Measurements from ENCODE around the gene QSOX1.
A peak's percentile ranks its signal among the peaks of the same experiment; 100 is the strongest.
"Not testable (repeated sequence)": the region's sequence is repeated elsewhere in the genome, so short reads cannot be mapped to it uniquely, and the experiment has no call there.

Gene QSOX1, protein sequence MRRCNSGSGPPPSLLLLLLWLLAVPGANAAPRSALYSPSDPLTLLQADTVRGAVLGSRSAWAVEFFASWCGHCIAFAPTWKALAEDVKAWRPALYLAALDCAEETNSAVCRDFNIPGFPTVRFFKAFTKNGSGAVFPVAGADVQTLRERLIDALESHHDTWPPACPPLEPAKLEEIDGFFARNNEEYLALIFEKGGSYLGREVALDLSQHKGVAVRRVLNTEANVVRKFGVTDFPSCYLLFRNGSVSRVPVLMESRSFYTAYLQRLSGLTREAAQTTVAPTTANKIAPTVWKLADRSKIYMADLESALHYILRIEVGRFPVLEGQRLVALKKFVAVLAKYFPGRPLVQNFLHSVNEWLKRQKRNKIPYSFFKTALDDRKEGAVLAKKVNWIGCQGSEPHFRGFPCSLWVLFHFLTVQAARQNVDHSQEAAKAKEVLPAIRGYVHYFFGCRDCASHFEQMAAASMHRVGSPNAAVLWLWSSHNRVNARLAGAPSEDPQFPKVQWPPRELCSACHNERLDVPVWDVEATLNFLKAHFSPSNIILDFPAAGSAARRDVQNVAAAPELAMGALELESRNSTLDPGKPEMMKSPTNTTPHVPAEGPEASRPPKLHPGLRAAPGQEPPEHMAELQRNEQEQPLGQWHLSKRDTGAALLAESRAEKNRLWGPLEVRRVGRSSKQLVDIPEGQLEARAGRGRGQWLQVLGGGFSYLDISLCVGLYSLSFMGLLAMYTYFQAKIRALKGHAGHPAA

DNA sequence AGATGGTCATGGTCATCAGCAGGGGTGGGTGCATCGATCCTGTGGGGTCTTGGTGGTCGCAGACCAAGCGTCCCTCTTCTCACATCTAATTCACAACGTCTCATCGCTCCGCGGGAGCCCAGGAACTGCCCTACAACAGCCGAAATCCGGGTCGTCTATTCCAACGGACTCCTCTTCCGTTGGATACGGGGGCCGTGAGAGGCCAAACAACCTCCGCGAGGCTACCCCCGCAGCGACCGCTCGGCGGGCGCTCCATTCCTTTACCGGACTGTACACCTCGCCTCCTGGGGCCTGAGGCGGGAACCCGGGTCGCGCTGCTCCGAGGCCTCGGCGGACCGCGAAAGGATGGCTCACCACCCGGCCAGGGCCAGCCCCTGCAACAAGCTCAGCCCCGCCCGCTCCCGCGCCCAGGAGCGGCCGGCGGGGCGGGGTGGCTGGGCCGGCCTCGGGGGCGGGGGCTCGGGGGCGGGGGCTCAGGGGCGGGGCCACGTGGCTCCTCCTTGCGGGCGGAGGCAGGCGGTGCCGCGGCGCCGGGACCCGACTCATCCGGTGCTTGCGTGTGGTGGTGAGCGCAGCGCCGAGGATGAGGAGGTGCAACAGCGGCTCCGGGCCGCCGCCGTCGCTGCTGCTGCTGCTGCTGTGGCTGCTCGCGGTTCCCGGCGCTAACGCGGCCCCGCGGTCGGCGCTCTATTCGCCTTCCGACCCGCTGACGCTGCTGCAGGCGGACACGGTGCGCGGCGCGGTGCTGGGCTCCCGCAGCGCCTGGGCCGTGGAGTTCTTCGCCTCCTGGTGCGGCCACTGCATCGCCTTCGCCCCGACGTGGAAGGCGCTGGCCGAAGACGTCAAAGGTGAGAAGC lies at the start of gene QSOX1:
Gene QSOX1 (plus strand): TSS at position 545 of the 857 bp plus-strand sequence. CDS start 39 bp downstream, at position 584.
- peak; percentile 77 for DNase-seq

DNA sequence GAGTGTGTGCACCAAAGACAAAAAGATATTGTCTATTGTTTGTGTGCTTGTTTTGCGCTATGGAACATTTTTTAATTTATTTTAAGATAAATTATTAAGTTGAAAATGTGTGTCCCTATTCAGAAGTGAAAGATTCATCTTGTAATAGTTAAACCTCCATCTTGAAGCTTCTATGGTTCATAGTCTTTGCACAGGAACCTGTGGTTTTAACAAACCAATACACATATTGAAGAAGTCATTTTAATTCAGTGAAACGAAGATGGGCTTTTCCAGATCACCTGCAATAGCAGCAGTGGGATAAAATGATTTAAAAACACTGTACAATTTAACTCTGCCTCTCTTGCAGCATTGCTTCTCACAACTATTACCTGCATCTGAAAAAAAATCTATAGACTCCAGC lies 42.6 kb upstream of the QSOX1 start:
- DNase-seq, result no peak

DNA sequence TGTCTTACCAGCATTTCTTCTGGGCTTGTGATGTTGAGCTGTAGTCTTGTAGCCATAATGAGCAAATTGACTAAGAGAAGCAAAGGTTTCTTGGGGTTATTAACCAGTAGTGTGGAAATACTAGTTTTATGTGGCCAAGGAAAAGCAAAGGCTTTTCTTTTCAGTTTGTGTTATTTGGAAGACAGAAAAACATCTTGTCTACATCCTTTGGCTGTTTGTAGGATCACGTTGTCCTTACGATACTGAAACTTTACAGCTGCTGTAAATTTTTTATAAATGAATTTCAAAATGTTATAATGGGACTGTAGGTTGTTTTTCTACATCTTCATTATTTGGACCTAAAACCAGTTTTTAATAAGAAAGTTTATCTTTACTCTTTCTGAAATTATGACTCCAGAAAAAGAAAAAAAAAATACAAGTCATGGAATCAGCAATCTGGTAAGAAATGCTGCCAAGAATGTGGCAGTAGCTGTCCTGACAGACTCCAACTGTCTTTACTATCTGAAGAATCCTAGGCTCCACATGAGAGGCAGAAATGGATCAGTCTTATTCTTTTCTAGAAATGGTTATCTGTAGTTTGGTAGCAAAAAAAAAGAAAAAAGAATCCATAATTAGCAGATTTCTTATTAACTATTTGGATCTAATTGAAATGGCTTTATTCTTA lies 41.6 kb upstream of the QSOX1 start:
- DNase-seq, result no peak

DNA sequence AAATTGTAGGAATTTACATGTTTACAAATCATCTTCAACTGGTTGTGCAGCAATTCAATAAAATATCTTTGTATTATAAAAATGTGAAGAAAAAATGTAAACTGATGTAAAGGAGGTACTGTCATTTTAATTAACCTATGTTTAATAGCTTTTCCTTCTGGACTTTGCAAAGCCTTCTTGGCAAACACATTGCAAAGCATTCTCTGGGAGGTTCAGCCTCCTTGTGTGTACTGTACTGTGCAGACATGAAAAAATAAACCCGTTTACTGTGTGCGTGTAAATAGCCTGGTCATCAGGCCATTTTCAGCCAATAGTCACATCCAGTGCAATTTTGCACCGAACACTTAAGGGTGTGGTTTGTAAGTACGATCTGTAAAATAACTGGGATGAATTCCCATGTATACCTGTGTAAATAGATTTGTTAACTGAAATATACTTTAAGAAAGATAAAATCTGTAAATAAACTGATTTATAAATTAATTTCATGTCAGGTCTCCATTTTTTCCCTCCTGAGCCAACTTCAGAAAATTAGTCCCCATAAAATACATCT lies 40.2 kb upstream of the QSOX1 start:
- DNase-seq, result no peak

DNA sequence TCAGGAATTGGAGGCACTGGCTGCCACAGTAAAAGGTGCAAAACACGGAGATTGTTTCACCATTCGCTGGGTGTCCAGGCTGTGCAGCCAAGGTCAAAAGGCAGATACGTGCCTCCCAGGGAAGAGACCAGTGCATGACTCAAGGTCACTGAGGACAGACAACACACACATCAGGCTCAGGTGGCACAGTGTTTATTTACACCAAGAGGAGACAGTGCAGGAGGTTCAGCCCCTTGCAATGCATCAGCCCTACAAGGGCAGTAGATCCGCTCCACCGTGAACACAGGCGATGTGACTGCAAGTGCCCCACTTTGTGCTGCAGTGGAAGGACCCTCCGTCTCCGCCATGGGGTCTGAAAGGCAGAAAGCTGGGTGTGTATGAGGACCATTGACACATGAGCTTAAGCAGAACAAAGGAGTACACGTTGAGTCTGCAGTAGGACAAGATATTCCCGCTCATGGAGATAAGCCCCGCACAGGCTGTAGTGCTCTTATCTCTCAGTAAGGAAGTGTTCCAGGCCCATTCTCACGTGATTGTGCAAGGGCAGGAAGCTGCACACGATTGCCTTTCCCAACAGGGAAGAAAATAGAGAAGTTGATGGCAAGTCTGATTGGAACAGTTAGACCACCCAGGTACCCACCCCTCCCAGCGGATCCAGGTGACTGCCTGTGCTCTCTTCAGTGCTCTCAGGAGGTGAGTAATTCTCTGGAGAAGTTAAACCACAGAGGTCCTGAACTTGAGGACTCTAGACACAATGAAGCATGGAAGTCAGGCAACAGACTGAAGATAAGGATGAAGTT lies 37.5 kb upstream of the QSOX1 start:
- no peak for DNase-seq

DNA sequence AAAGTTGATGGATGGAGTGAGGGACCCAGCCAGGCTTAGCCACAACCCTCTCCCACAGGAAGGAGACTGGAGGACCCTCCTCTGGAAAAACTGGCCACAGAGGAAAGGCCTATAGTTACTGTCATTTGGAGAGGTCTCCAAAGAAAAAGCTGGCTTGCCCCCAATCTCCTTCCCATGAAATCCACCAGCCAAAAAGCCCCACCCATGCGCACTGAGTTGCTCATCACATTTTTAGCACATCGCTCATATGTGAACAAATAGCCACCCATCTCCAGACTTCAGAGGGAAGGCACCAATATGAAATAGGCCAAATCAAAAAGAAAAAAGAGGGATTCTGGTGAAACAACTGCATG lies 36.9 kb upstream of the QSOX1 start:
- no peak for DNase-seq

DNA sequence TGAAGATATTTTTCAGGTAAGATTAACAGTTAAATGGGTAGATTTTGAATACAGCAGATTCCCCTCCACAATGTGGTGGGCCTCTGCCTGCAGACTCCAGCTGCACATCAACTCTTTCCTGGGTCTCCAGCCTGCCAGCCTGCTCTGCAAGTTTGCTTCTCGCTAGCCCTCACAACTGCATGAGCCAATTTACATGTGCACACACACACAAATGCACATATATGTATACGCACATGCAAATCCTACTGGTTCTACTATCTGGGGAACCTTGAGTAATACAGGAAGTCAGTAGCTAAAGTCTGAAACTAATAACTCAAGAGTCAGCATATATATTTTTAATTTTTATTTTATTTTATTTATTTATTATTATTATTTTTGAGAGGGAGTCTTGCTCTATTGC lies 34.8 kb upstream of the QSOX1 start:
- no peak for DNase-seq

DNA sequence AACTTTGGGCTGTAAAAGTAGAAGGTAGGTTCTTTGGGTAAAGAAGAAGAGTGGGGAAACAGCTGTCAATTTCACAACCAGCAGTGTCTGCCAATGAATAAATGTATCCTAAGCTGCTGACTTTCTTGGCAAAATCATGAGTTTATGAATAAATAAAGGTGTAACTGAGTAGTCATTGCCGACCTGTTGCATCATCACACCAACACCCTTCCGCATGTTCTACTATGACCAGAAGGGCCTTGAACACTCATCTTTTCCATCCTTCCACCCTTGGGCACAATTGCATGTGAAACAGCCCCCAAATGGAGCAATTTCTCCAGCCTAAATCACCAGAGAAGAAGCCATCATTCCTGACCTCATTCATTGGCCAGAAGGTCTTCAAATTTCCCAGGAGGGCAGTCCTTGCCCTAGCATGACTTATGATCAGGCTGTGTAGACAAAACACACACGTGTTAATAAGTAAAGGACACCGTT lies 31.2 kb upstream of the QSOX1 start:
- DNase-seq, result no peak

DNA sequence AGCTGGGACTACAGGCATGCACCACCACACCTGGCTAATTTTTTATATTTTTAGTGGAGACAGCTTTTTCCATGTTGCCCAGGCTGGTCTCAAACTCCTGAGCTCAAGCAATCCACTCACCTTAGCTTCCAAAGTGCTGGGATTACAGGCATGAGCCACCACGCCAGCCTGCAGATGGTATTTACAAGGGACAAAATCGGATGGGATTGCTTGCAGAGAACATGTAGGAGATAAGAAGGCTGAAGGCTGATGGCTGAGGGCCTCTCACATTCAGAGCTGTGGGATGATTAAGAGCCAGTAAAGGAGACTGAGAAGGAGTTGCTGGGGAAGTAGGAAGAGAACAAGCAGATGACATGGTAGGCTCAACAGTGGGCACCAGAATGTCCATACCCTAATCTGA lies 24.0 kb upstream of the QSOX1 start:
- no peak for DNase-seq

DNA sequence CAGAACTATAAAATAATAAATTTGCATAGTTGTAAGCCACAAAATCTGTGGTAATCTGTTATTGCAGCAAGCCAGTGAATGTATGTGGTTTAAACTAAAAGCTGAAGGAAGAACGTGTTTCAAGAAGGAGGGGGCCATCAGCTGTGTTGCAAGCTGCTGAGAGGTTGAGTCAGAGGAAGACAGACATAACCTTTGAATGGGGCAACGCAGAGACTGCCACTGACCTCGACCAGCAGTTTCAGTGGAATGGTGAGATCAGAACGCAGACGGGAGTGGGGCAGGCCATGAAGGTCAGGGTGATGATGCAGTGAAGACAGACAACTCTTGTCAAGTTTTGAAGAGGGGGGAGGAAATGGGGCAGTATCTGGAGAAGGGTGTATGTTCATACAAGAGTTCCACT lies 23.2 kb upstream of the QSOX1 start:
- DNase-seq, result no peak

DNA sequence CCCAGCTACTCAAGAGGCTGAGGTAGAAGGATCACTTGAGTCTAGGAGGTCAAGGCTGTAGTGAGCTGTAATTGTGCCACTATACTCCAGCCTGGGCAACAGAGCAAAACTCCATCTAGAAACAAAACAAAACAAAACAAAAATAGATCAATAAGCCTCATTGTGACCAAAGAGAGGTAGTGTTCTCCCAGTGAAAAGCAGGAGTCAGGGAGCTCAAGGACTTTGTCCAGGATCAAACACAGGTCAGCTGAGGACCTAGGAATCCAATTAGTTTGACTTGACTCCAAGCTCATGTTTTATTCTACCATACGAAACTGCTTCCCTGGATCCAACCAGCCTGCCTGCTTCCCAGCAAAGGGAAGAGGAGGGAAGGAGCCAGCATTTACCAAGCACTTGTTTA lies 21.5 kb upstream of the QSOX1 start:
- DNase-seq, result no peak

DNA sequence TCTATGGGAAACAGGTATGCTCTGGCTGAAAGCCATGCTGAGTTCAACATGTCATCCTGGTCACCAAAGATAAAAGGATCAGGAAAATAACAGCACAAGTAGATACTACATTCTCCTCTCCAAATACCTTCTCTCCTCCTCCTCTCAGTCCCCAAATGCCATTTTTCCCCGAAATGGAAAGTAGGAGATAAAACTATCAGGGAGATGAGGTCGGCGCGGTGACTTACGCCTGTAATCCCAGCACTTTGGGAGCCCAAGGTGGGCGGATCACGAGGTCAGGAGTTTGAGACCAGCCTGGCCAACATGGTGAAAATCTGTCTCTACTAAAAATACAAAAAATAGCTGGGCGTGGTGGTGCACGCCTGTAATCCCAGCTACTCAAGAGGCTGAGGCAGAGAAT lies 21.0 kb upstream of the QSOX1 start:
- DNase-seq, result not testable (repeated sequence)

DNA sequence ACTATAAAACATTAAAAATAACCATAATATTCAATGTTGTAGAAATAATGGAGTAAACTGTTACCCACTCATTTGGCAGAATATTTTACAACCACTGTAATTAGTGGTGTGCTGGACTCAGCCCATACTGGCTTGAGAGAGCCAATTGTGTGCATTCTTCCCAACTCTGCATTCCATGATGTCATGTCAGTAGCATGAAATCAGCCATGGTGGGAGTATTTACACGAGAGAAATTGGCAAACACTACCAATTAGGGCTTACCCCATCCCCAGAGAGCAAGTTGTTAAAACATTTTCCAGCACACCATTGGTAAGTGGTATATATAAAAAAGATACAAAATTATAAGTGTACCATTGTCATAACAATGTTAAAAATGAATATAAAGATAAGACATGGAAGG lies 19.1 kb upstream of the QSOX1 start:
- DNase-seq, result no peak

DNA sequence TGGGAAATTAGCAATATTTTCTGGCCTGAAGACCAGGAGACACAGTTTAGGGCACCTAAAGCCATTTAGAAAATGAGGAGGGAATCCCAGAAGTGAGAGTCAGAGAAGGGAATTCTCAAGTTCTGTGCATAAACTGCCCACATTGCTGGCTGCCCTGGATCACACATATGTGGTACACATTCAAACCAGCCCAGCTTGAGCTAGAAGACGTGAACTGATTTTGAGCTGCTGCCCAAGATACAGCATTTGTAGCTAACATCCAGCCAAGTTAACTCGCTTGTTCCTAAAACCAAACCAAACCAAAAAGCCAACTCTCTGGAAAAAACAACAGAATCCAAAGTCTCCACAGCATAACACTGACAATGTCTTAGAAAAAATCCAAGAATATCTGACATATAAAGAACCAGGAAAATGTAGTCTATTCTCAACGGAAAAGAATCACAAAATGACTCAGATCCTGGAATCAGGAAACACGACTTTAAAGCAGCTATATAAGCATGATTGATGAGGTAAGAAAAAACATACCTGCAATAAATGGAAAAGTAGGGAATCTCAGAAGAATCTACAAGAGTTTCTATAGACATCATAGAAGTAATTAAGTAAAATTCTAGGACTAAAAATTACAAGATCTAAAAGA lies 18.2 kb upstream of the QSOX1 start:
- DNase-seq, result no peak

DNA sequence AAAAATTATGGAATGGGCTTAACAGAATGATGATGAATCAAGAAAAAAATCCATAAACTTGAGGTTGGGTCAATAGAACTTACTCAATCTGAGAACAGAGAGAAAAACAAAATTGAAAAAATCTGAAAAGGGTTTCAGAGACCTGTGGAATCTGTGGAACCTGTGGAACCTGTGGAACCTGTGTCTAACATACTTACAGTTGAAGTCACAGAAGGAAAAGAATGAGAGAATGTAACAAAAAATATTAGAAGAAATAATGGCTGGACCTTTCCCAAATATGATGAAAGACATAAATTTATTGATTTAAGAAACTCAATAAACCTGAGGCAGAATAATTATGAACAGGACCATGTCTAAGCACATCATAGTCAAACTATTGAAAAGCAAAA lies 17.7 kb upstream of the QSOX1 start:
- no peak for DNase-seq

DNA sequence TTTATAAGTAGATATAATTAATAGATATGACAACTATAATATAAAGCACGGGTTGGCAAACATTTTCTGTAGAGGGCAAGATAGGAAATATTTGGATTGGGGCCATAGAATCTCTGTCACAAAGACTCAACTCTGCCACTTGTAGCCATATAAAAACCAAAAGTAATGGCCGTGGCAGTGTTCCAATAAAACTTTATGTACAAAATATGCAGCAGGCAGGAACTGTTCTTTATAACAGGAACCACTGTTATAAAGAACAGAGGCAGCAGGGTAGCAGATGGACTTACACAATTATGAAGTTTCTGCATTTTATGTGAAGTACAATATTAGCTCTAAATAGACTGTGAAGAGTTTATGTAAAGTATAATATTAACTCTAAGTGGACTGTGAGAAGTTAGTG lies 16.9 kb upstream of the QSOX1 start:
- no peak for DNase-seq

DNA sequence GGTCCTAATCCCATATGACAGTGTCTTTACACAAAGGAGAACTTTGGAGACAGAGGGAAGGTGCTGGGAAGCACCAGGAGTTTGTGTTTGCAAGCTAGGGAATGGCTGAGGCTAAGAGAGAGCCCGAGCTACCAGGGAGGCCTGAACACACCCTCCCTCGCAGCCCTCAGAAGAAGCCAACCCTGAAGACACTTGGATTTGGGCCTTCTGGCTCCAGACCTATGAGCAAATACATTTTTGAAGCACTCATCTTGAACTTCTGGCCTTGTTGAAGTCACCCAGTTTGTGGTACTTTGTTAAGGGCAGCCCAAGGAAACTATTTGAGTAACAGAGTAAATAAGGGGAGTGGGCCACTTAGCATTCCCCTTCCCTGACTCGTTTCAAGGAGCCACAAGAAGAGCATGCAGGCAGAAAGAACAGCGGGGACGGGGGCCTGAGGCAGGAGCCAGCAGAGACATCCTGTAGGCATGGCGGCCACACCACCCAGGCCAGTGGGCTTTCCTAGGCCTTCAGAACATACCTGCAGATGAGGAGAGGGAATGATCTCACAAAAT lies 13.2 kb upstream of the QSOX1 start:
- no peak for DNase-seq

DNA sequence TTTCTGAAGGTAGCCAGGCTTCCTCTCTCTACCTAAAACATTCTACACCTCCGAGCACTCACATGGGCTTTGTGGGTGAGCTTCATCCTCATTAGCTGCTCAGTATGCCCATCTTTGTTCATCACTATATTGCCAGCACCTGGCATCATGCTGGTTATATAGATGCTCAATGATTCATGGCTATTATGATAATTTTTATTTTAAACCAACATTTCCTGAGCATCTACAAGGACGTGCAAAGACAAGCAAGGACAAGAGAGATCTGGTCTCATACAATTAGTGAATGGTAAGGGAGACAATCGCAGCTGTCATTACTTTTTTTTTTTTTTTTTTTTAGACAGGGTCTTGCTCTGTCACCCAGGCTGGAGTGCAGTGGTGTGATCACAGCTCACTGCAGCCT lies 11.3 kb upstream of the QSOX1 start:
- DNase-seq, result no peak

DNA sequence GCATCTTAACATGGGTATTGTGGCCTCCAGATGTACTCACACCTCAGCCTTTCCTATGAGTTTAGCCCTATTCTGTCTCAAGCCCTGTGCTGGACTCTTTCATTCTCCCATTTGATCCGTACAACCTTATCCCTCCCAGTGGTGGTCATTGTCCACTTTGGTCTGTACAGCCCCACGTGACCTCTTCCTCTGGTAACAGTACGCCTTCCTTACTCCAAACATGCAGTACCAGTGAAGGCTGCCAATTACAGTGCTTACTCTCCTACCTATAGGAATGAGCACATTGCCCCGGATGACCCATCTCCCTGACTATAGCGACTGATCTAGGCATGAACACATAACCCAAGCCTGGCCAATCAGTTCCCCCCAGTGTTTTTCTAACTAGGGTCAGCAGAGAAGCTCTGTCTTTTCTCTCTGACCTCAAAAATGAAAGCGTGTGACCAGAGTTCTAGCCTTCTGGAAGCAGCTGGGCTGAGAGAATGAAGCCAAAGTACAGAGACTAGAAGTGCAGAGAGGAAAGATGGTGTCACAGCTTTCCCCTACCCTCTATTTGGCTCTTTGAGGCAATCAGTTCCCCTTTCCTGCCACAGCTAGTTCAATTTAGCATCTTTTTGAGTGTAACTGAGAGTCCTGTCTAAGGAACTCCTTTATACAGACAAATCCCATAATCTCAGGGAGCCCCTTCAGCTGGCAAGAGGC lies 9.9 kb upstream of the QSOX1 start:
- no peak for DNase-seq

DNA sequence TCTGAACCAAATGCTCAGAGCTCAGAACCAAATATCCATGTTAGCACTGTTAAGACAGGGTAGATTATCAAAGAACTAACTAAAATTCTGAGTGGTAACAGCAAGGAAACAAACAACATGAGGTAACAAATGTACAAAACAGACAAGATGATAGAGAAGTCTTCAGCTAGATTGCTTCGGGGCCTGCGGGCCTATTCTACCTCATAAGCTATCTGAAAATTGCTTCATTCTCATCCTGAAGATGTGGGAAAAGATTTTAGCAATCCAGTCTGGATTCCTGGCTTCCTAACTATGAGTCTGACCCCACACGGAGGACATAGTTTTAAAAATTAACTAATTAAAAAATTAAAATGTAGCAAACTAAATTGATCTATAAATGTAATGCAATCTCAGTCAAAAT lies 9.2 kb upstream of the QSOX1 start:
- DNase-seq, result no peak

Measured in NCI-H774 (cell line).